ENCODE data around the gene OR52A1.

DNA sequence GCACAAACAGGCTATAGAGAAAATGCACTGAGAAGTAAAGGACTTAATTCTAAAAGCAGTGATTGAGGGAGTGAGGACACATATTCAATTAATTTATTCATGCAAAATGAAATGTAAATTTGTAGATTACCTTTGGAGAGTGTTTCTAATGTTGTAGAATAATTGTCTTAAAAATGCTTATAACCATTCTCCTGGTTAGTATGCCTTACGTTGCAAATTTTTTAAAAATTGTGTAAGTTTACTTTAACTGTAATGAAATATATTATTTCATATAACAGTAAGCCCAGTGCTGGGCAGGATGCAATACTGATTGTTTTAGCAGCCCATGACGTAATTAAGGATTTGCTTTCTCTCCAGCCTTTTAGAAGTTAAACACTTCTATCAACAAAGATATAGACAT lies 58.5 kb downstream of the OR52A1 start:
- TF ChIP-seq POLR2A (IDR thresholded peaks at IDR 0.05): no peak
- TF ChIP-seq, protein P1, sequence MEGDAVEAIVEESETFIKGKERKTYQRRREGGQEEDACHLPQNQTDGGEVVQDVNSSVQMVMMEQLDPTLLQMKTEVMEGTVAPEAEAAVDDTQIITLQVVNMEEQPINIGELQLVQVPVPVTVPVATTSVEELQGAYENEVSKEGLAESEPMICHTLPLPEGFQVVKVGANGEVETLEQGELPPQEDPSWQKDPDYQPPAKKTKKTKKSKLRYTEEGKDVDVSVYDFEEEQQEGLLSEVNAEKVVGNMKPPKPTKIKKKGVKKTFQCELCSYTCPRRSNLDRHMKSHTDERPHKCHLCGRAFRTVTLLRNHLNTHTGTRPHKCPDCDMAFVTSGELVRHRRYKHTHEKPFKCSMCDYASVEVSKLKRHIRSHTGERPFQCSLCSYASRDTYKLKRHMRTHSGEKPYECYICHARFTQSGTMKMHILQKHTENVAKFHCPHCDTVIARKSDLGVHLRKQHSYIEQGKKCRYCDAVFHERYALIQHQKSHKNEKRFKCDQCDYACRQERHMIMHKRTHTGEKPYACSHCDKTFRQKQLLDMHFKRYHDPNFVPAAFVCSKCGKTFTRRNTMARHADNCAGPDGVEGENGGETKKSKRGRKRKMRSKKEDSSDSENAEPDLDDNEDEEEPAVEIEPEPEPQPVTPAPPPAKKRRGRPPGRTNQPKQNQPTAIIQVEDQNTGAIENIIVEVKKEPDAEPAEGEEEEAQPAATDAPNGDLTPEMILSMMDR (IDR thresholded peaks at IDR 0.05): no peak

Measured in Peyer's patch (tissue), 4 donors.